ENCODE data around the gene UPK3BL2.
A peak's percentile ranks its signal among the peaks of the same experiment; 100 is the strongest.
"Not testable (repeated sequence)": the region's sequence is repeated elsewhere in the genome, so short reads cannot be mapped to it uniquely, and the experiment has no call there.

Gene UPK3BL2

GRCh38 chr7:102527822-102528793, 15.4 kb downstream of the UPK3BL2 start:
- DNase-seq = not testable (repeated sequence)

- not testable (repeated sequence) for DNase-seq
Observed at GRCh38 chr7:102527182-102527581, 16.3 kb downstream of the UPK3BL2 start.

GRCh38 chr7:102524803-102525202, 18.7 kb downstream of the UPK3BL2 start:
- not testable (repeated sequence) for DNase-seq

- not testable (repeated sequence) for DNase-seq
Observed at GRCh38 chr7:102520797-102521196, 22.7 kb downstream of the UPK3BL2 start.

GRCh38 chr7:102517550-102518147, 25.8 kb downstream of the UPK3BL2 start, which contains the start of gene RASA4B:
RASA4B (minus strand) TSS chr7:102517777; CDS start chr7:102517710, 67 bp downstream.
- DNase-seq = not testable (repeated sequence)

- DNase-seq = not testable (repeated sequence)
Observed at GRCh38 chr7:102516951-102517350, 26.5 kb downstream of the UPK3BL2 start.

GRCh38 chr7:102515889-102516288, 27.6 kb downstream of the UPK3BL2 start:
- not testable (repeated sequence) for DNase-seq

- DNase-seq = not testable (repeated sequence)
Observed at GRCh38 chr7:102514881-102515721, 28.4 kb downstream of the UPK3BL2 start.

GRCh38 chr7:102512642-102513221, 30.8 kb downstream of the UPK3BL2 start:
- peak; percentile 1 for DNase-seq

- not testable (repeated sequence) for DNase-seq
Observed at GRCh38 chr7:102511860-102512522, 31.5 kb downstream of the UPK3BL2 start.

- not testable (repeated sequence) for DNase-seq
Observed at GRCh38 chr7:102510575-102510974, 32.9 kb downstream of the UPK3BL2 start.

- DNase-seq = not testable (repeated sequence)
Observed at GRCh38 chr7:102507410-102508088, 35.9 kb downstream of the UPK3BL2 start.

- DNase-seq = not testable (repeated sequence)
Observed at GRCh38 chr7:102505298-102506185, 38.0 kb downstream of the UPK3BL2 start.

GRCh38 chr7:102503141-102503540, 40.4 kb downstream of the UPK3BL2 start:
- DNase-seq = not testable (repeated sequence)

- DNase-seq = not testable (repeated sequence)
Observed at GRCh38 chr7:102498321-102498720, 45.2 kb downstream of the UPK3BL2 start.

- not testable (repeated sequence) for DNase-seq
Observed at GRCh38 chr7:102497308-102497707, 46.2 kb downstream of the UPK3BL2 start.

- DNase-seq = not testable (repeated sequence)
Observed at GRCh38 chr7:102496861-102497260, 46.6 kb downstream of the UPK3BL2 start.

- DNase-seq = not testable (repeated sequence)
Observed at GRCh38 chr7:102494473-102495149, 48.9 kb downstream of the UPK3BL2 start.

- not testable (repeated sequence) for DNase-seq
Observed at GRCh38 chr7:102494026-102494425, 49.5 kb downstream of the UPK3BL2 start.
